Stimulated activated naive CD4-positive, alpha-beta T cell treated with Interleukin-2 at 50 U/mL for 16 hours (primary cell): ENCODE measurements around the gene MICAL2.
A peak's percentile ranks its signal among the peaks of the same experiment; 100 is the strongest.

ENCODE experiments used
- DNase-seq: peaks from one replicate; lab custom pipeline; 2025; lab: John Stamatoyannopoulos, UW

Gene MICAL2

DNA sequence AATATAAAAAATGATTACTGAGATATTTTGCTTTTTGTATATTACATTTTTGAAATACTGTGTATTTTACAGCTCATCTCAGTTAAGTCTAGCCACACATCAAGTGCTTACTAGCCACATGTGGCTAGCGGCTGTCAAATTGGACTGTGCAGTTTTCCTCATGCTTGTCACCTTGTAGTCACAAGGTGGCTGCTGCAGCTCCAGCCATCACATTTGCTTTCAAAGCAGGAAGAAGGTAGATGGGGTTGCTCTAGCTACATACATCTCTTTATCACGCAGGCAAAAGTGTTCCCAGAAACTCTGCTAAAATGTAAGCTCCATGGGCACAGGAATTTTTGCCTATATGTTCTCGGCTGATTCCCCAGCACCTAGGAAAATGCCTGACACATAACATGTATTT is 61.5 kb downstream of the MICAL2 start:
- no peak for DNase-seq

DNA sequence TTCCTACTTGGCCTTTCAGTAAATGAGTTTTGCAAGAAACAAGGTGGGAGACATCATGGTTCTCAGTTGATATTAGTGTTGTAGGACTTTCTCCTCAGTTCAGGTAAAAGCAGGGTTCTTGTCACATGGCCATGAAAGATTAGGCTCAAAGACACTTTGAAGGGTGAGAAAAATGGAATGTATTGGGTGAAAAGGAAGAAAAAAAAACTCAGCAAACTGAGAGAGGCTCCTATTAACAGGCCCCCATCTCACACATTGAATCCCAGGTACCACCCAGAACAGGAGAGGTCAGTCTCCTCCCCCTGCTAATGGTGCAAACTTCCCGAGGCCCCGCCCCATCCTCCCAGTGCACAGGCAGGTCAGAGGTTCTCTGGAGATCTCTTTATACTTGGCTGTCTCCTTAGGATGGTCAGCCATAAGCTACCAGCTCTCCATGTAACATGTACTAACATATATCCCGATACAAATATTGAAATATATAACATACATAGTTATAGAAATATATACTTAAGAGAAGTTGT is 62.2 kb downstream of the MICAL2 start:
- DNase-seq, result no peak

GRCh38 chr11:12173111-12173510 is 62.7 kb downstream of the MICAL2 start:
- no peak for DNase-seq

GRCh38 chr11:12174128-12174476 is 63.7 kb downstream of the MICAL2 start:
- peak; percentile 68 for DNase-seq

- DNase-seq, result no peak
These were observed 64.2 kb downstream of the MICAL2 start for GRCh38 chr11:12174477-12175143.

DNA sequence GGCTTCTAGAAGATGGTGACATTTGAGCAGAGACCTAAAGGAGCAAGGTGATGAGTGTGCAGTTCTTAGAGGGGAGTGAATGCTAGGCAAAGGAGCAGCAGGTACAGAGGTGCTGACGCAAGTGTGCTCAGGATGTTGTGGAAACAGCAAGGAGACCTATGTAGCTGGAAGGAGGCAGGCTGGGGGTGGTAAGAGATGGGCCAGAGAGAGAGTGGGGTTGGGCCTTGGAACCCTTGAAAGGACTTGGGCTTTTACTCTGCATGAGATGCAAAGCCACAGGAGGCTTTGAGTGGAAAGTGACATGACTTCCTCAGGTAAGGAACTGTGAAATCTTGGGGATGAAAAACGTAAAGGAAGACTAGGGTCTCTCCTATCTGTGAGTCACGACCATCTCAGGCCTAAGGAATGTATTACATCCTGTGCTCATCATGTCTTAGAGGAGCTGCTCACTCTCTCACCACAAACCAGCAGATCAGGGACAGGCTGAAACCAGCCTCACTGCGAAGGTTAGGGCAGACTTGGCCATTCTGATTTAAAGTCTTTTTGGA is 65.4 kb downstream of the MICAL2 start:
- DNase-seq, result no peak

DNA sequence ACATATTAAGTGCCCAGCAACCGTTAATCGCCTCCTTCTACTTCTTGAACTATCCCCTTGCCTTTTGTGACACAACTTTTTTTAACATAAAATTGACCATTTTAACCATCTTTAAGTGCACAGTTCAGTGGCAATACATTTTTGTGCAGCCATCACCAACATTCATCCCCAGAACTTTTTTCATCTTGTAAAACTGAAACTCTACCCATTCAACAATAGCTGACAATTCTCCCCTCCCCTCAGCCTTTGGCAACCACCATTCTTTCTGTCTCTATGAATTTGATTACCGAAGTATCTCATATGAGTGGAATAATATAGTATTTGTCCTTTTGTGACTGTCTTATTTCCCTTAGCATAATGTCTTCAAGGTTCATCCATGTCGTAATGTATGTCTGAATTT is 66.0 kb downstream of the MICAL2 start:
- DNase-seq, result no peak

GRCh38 chr11:12177739-12178338 is 67.4 kb downstream of the MICAL2 start:
- no peak for DNase-seq

DNA sequence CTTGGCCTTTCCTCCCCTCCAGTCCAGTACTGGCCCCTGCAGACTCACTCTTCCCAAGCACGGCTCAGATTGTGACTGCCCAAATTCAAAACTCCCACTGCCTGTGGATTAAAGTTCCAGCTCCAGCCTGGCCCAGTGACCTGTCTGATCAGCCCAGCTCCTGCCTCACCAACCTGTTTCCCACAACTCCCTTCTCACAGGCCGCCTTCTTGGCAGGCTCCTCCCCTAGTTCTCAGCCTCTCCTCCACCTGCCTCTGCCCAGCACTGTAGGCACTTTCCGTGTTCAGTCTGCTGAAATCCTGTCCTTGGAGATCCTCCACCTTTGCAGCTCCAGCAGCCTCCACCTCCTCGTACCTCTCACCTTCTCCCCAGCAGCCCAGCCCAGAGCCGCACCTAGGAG is 68.6 kb downstream of the MICAL2 start:
- no peak for DNase-seq

- no peak for DNase-seq
These were observed 69.1 kb downstream of the MICAL2 start for GRCh38 chr11:12179531-12179930.

GRCh38 chr11:12180257-12181205 is 70.1 kb downstream of the MICAL2 start:
- DNase-seq, result no peak

GRCh38 chr11:12182302-12182675 is 71.9 kb downstream of the MICAL2 start:
- no peak for DNase-seq

- no peak for DNase-seq
These were observed 72.5 kb downstream of the MICAL2 start for GRCh38 chr11:12182676-12183541.

DNA sequence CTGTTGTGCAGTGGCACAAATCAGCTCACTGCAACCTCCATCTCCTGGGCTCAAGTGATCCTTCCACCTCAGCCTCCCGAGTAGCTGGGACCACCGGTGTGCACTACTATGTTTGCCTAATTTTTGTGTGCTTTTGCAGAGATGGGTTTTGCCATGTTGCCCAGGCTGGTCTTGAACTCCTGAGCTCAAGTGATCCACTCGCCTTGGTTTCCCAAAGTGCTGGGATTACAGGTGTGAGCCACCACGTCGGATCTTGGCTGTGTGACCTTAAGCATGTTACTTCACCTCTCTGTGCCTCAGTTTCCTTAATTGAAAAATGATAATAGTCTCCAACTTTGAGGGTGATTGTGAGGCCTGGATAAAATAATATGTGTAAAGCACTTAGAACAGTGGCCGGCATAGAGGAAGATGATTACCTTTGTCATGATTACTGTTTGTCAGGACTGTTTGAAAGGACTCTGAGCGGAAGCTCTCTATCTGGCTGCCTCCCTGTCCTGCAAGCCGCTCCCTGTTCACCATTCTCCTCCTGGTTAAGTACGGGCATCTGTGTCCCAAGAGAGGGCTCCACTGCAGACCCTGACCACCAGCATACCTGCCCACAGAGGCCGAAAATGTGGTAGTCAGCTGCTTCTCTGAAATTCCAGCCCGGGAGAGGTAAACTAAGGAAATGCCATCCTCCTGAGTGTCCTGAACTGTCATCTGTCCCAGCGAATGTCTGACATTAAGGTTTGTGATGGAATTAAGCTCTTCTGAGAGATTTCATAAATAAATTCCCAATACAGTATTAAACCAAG is 73.6 kb downstream of the MICAL2 start:
- no peak for DNase-seq

DNA sequence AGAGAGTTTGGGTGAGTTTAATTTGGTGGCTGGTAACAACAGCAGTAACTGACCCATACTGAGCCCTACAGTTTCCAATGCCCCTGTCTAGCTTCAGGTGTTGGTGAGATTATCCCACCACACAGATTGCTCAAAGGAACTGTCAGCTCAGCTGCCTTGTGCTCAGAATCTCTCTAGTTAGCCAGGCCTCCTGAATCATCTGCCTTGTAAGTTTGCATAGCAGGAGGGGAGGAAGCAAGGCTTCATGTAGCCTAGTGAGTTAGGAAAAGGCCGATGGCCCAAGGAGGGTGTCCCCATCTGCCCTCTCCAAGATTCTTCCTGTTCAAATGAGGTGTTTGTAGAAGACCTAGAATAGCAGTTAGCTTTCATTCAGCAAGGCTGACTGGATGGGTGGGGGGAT is 74.3 kb downstream of the MICAL2 start:
- DNase-seq, result no peak

DNA sequence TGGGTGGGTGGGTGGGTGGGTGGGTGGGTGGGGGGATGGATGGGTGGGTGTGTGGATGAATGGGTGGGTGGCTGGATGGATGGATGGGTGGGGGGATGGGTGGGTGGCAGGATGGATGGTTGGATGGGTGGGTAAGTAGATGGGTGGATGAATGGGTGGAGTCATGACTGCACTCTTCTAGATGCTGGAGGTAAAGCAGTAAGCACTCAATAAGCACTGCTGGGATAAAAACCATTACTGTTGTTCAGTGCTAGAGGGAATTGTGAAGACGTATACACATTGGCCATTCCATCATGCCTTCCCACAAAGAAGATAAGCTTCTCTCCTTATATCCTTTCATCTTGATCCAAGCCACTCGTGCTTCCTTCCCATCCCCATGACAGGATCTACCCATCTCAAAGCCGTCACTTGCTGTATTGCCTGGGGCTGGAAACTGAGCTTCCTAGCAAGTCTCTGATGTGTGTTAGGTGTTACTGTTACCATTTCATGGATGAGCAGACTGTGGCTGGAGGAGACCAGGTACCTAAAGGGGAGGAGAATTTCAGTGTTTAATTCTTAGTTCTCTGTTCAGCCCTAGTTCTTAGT is 74.8 kb downstream of the MICAL2 start:
- DNase-seq, result no peak

GRCh38 chr11:12185914-12186313 is 75.5 kb downstream of the MICAL2 start:
- no peak for DNase-seq

GRCh38 chr11:12186701-12187100 is 76.3 kb downstream of the MICAL2 start:
- no peak for DNase-seq

DNA sequence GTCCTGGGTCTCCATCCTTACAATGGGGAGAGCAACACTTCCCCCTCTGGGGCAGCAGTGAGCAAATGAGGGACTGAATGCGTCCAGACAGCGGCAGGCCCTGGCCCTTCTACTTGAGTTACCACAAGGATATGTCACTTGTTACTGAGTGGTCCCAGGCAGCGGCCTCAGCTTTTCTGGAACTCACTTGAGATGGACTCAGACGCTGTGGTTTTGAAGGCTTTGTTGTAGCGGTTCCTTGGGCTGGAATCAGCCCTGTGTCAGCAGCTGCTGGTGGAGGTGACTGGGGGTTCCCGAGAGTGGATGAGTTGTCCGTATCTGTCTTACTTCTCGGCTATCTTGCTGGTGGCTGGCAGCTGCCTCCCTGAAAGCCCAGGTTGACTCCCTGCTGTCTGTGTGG is 77.0 kb downstream of the MICAL2 start:
- peak; percentile 50 for DNase-seq

DNA sequence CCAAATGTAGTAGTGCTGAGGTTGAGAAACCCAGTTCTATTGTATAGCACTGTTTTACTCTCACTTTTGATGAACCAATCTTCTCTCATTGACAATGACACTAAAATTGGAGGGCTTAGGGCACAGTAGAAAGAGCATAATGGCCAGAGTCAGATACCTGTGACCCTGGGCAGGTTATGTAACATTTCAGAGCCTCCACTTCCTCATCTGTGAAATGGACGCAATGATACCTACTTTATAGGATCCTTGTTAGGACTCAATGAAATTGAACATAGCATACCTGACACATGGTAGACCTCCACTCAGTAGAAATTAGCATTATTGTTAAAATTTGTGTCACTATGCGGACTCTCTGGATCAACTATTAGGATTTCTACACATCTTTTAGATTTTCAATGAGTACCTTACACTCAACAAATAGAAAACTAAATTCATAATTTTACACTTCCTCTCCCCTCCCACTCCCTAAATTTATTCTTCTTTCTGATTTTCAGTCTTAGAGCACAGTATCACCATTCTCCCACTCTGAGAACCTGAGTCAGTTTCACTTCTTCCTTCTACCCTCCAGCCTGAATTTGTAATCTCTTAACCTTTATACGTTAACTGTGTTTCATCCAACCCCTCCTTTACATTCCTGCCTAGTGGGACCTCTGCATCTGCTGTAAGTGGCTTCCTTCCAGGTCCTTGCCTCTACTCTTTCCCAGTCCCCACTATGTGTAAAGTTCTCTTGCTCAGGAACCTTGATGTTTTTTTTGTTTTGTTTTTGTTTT is 78.3 kb downstream of the MICAL2 start:
- no peak for DNase-seq
